Sigmoid colon (tissue), 7 donors: Measurements from ENCODE around the gene GRM7. TPM values are rescaled to one million over a fixed set of nuclear protein-coding genes. Genes with fewer than 3 reads are reported as not detected.

ENCODE experiments used
- DNase-seq: peaks from one replicate; pipeline ENCODE4 v3.0.0-alpha.2; 2019
- H3K27ac ChIP-seq, 4 donors: fragments of 200-600 bp; sonication (generic); one replicate each; pipeline ENCODE4 v1.5.1; 2016 to 2019; ENCODE audit warnings: mild to moderate bottlenecking in 1 of 4
- H3K27me3 ChIP-seq, 3 donors: fragments of 200-600 bp; sonication (generic); one replicate each; pipeline ENCODE4 v1.5.1; 2019; ENCODE audit warnings: mild to moderate bottlenecking in 1 of 3
- H3K36me3 ChIP-seq, 4 donors: fragments of 200-600 bp; sonication (generic); one replicate each; pipeline ENCODE4 v1.5.1; 2016 to 2019
- H3K4me1 ChIP-seq, 4 donors: fragments of 200-600 bp; sonication (generic); one replicate each; pipeline ENCODE4 v1.5.1; 2017 to 2019
- H3K4me3 ChIP-seq, 4 donors: fragments of 200-600 bp; sonication (generic); one replicate each; pipeline ENCODE4 v1.5.1; 2017 to 2019; ENCODE audit warnings: mild to moderate bottlenecking in 2 of 4, moderate library complexity in 1 of 4
- H3K9me3 ChIP-seq, 4 donors: fragments of 200-600 bp in 3 of 4; sonication (generic) in 3 of 4; one replicate each; pipeline versions ENCODE4 v1.5.1 to v1.6.1; 2013 to 2019
- EP300 ChIP-seq, 4 donors: sonication (generic); formaldehyde crosslinking; IDR thresholded peaks; one replicate each; pipeline ENCODE4 v1.6.1; 2017; ENCODE audit warnings: antibody characterized with exemption in 4 of 4
- POLR2A ChIP-seq, 2 donors: fragments of 450-650 bp; IDR thresholded peaks; one replicate each; pipeline ENCODE4 v1.6.1; 2016; ENCODE audit warnings: antibody characterized with exemption in 2 of 2, mild to moderate bottlenecking in 2 of 2, moderate library complexity in 2 of 2
- POLR2AphosphoS5 ChIP-seq, 4 donors: sonication (generic); formaldehyde crosslinking; IDR thresholded peaks; one replicate each; pipeline ENCODE4 v1.6.1; 2017; ENCODE audit warnings: antibody characterized with exemption in 4 of 4
- whole genome bisulfite sequencing, 2 donors: extraction: QIAGEN DNeasy Blood & Tissue Kit; methylation state at CpG; one replicate each; pipeline ENCODE4 v1.1.7; 2013; 5-methylcytosine and 5-hydroxymethylcytosine counted together
- intact Hi-C: fragments of 100-400 bp; cut with DNase I; formaldehyde crosslinking; loops from one replicate; pipeline ENCODE4 v1.15.1; 2023
- polyA plus RNA-seq, 3 donors: library from polyadenylated mRNA; stranded (reverse); fragments of 200-250 nt; gene quantifications; one replicate each; pipeline ENCODE4 v1.2.3, GENCODE V29; 2013
- total RNA-seq, 4 donors: library from RNA; depleted of rRNA; stranded (reverse); fragments of >200 nt; gene quantifications; one replicate each; pipeline ENCODE4 v1.1.0, GENCODE V29; 2016
- TF ChIP-seq, protein P1 (sequence below), 4 experiments: fragments of 450-650 bp in 3 of 4; fragments of 200-600 bp in 1 of 4; IDR thresholded peaks; one replicate each; pipeline ENCODE4 v1.5.1; 2016 to 2019; ENCODE audit warnings: antibody characterized with exemption in 4 of 4, mild to moderate bottlenecking in 3 of 4, moderate library complexity in 2 of 4
- donor health status: healthy with polysubstance abuse.
- donor health status: Bipolar disorder and iron deficiency.
- donor health status: healthy.

The GRM7 gene
- total and polyA plus RNA-seq, 7 donors, result 0.09 to 0.71 (median 0.22) TPM; not detected in 3

- Histone ChIP-seq H3K9me3 (peaks cover 0 to 4% (median 0%) of the 10 kb centered on the region in 4 donors), H3K27ac (no peak overlapping the region), H3K36me3 (no peaks in the 10 kb centered on the region), H3K4me3 (no peak overlapping the region), H3K4me1 (peaks cover 0 to 15% (median 8%) of the 10 kb centered on the region in 4 donors), H3K27me3 (no peaks in the 10 kb centered on the region)
- intact Hi-C loops, result no loop called here
- 75 to 82% methylated on average over 3 of the region's 3 CpGs for WGBS, 2 donors
- no peak for DNase-seq
- TF ChIP-seq POLR2AphosphoS5 (IDR thresholded peaks at IDR 0.05) (no peak), EP300 (IDR thresholded peaks at IDR 0.05) (no peak), POLR2A (IDR thresholded peaks at IDR 0.05) (no peak)
- TF ChIP-seq, protein P1, sequence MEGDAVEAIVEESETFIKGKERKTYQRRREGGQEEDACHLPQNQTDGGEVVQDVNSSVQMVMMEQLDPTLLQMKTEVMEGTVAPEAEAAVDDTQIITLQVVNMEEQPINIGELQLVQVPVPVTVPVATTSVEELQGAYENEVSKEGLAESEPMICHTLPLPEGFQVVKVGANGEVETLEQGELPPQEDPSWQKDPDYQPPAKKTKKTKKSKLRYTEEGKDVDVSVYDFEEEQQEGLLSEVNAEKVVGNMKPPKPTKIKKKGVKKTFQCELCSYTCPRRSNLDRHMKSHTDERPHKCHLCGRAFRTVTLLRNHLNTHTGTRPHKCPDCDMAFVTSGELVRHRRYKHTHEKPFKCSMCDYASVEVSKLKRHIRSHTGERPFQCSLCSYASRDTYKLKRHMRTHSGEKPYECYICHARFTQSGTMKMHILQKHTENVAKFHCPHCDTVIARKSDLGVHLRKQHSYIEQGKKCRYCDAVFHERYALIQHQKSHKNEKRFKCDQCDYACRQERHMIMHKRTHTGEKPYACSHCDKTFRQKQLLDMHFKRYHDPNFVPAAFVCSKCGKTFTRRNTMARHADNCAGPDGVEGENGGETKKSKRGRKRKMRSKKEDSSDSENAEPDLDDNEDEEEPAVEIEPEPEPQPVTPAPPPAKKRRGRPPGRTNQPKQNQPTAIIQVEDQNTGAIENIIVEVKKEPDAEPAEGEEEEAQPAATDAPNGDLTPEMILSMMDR (IDR thresholded peaks at IDR 0.05), result no peak
Measured at GRCh38 chr3:7518026-7518425, 657.1 kb downstream of the GRM7 start.

GRCh38 chr3:7518456-7518855, 657.5 kb downstream of the GRM7 start:
- Histone ChIP-seq H3K27me3 (no peaks in the 10 kb centered on the region), H3K9me3 (peaks cover 0 to 4% (median 0%) of the 10 kb centered on the region in 4 donors), H3K4me3 (no peak overlapping the region), H3K36me3 (no peaks in the 10 kb centered on the region), H3K27ac (no peak overlapping the region), H3K4me1 (peaks cover 0 to 15% (median 8%) of the 10 kb centered on the region in 4 donors)
- TF ChIP-seq, protein P1 (IDR thresholded peaks at IDR 0.05), result no peak
- TF ChIP-seq POLR2AphosphoS5 (IDR thresholded peaks at IDR 0.05) (no peak), EP300 (IDR thresholded peaks at IDR 0.05) (no peak), POLR2A (IDR thresholded peaks at IDR 0.05) (no peak)
- intact Hi-C loops, result no loop called here
- no peak for DNase-seq

DNA sequence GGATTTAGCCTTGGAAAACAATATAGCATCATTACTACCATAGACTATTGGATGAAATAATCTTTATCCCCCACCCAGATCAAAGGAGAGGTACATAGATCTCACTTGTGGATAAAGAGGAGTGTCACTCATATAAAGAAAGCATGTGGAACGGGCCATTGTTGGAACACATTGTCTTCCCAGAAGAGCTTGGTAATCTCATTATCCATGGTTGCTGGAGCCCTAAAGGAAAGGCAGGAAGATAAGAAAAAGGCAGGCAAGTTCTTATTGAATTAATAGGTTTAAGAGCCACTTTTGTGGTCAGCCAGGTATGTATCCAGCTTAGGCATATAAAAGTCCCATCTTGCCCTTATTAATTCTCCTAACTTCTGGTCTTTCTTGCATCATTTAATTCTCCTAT, 659.1 kb downstream of the GRM7 start:
- intact Hi-C loops, result no loop called here
- WGBS, 2 donors, result 69 to 83% methylated on average over 1 of the region's 1 CpG
- no peaks in the 10 kb centered on the region for H3K27me3 ChIP-seq
- no peak for DNase-seq
- TF ChIP-seq POLR2AphosphoS5 (IDR thresholded peaks at IDR 0.05), result no peak
- TF ChIP-seq, protein P1 (IDR thresholded peaks at IDR 0.05), result no peak
- no peak for TF ChIP-seq POLR2A (IDR thresholded peaks at IDR 0.05)
- no peak for TF ChIP-seq EP300 (IDR thresholded peaks at IDR 0.05)
- H3K9me3 ChIP-seq, result peaks cover 0 to 4% (median 0%) of the 10 kb centered on the region in 4 donors
- H3K4me3 ChIP-seq, result no peak overlapping the region
- no peaks in the 10 kb centered on the region for H3K36me3 ChIP-seq
- no peak overlapping the region for H3K27ac ChIP-seq
- peaks cover 0 to 15% (median 8%) of the 10 kb centered on the region in 4 donors for H3K4me1 ChIP-seq

DNA sequence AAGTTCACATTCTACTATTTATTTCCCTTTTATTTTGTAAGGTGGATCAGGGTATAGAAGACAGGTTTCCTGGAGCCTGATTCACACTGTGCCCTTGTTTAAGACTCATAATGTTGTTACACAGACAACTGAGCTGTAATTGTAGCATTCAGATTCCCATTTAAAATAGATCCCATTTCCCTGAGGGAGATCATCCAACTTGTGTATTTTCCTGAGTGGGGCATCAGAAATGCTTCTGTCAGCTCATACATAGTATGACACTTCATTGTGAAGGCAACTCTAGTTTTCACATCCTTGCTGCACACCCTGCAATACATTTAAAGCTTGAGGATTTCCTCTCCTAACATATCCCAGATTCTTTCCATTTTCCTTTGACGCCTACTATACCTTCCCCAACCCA, 659.7 kb downstream of the GRM7 start:
- Histone ChIP-seq H3K27ac (no peak overlapping the region), H3K9me3 (no peaks in the 10 kb centered on the region), H3K36me3 (no peaks in the 10 kb centered on the region), H3K4me1 (peaks cover 0 to 15% (median 8%) of the 10 kb centered on the region in 4 donors), H3K4me3 (no peak overlapping the region), H3K27me3 (no peaks in the 10 kb centered on the region)
- intact Hi-C loops, result no loop called here
- DNase-seq, result no peak
- WGBS, 2 donors, result 73 to 93% methylated on average over 1 of the region's 1 CpG
- TF ChIP-seq, protein P1 (IDR thresholded peaks at IDR 0.05), result no peak
- TF ChIP-seq POLR2AphosphoS5 (IDR thresholded peaks at IDR 0.05) (no peak), POLR2A (IDR thresholded peaks at IDR 0.05) (no peak), EP300 (IDR thresholded peaks at IDR 0.05) (no peak)

DNA sequence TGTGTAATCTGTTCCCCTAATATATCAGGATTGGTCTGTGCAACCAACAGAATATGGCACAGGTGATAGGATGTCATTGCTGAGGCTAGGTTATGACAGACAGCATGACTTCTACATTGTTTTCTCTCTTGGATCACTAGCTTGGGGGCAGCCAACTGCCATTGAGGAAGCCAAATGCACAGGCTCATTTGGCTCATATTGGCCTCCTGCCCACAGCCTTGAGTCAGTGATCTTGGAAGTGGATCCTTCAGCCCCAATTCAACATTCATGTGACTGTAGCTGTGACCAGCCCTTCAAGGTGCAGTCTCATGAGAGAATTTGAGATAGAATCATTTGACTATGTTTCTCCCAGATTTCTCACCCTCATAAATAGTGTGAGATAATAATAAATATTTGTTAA, 675.6 kb downstream of the GRM7 start:
- no peak for DNase-seq
- Histone ChIP-seq H3K4me1 (no peaks in the 10 kb centered on the region), H3K36me3 (no peaks in the 10 kb centered on the region), H3K27ac (no peak overlapping the region), H3K4me3 (no peak overlapping the region), H3K27me3 (no peaks in the 10 kb centered on the region), H3K9me3 (no peaks in the 10 kb centered on the region)
- intact Hi-C loops, result no loop called here
- TF ChIP-seq POLR2A (IDR thresholded peaks at IDR 0.05) (no peak), POLR2AphosphoS5 (IDR thresholded peaks at IDR 0.05) (no peak), EP300 (IDR thresholded peaks at IDR 0.05) (no peak)
- TF ChIP-seq, protein P1 (IDR thresholded peaks at IDR 0.05), result no peak
